WTC11 (cell line): ENCODE results near the gene TOPAZ1. TPM values are rescaled to one million over a fixed set of nuclear protein-coding genes. Genes with fewer than 3 reads are reported as not detected.

Experiments used
- ATAC-seq: fragments of 200-7000 bp; cut with Tn5 transposase; 2 replicates; pipeline ENCODE4 v1.10.0; 2021; ENCODE audit warnings: mild to moderate bottlenecking, moderate library complexity
- CTCF ChIA-PET: fragments of 300-600 bp; sonication (Branson Sonifier 250); formaldehyde crosslinking; loops from one replicate; lab custom pipeline; 2021; ENCODE audit warnings: antibody characterized with exemption; lab: Charles Lee
- POLR2A ChIA-PET: fragments of 350-600 bp; sonication (Branson Sonifier 250); formaldehyde crosslinking; loops from one replicate; lab custom pipeline; 2021; ENCODE audit warnings: antibody characterized with exemption; lab: Charles Lee
- DNase-seq: peaks from one replicate; pipeline ENCODE4 v3.0.0; 2021; ENCODE audit warnings: low spot score
- H3K27ac Mint-ChIP-seq: 2 replicates; pipeline ENCODE4 v1.8.0; 2021; ENCODE audit warnings: mixed read lengths
- H3K27me3 Mint-ChIP-seq: 2 replicates; pipeline ENCODE4 v1.8.0; 2021; ENCODE audit warnings: low read depth, mild to moderate bottlenecking, moderate library complexity, mixed read lengths
- H3K36me3 Mint-ChIP-seq: 2 replicates; pipeline ENCODE4 v1.8.0; 2021; ENCODE audit warnings: mixed read lengths
- H3K4me1 Mint-ChIP-seq: 2 replicates; pipeline ENCODE4 v1.8.0; 2022; ENCODE audit warnings: mixed read lengths
- H3K4me3 Mint-ChIP-seq: 2 replicates; pipeline ENCODE4 v1.8.0; 2021; ENCODE audit warnings: mild to moderate bottlenecking, moderate library complexity, mixed read lengths
- H3K9me3 Mint-ChIP-seq: 2 replicates; pipeline ENCODE4 v1.8.0; 2021; ENCODE audit warnings: mixed read lengths
- AFF4 ChIP-seq: sonication (generic); formaldehyde crosslinking; IDR thresholded peaks from 2 replicates; pipeline ENCODE4 v1.8.1; 2023; ENCODE audit warnings: mild to moderate bottlenecking, missing genetic modification reagents, borderline replicate concordance
- ATF3 ChIP-seq: sonication (generic); formaldehyde crosslinking; conservative IDR thresholded peaks from 2 replicates; pipeline ENCODE4 v1.8.1; 2022; ENCODE audit warnings: mild to moderate bottlenecking, missing genetic modification reagents
- E2F4 ChIP-seq: sonication (generic); formaldehyde crosslinking; IDR thresholded peaks from 2 replicates; pipeline ENCODE4 v1.8.1; 2022; ENCODE audit warnings: low read depth, mild to moderate bottlenecking, moderate library complexity, missing genetic modification reagents, borderline replicate concordance
- FOXP1 ChIP-seq: sonication (generic); formaldehyde crosslinking; IDR thresholded peaks from 2 replicates; pipeline ENCODE4 v1.8.0; 2022; ENCODE audit warnings: missing genetic modification reagents, mild to moderate bottlenecking, moderate library complexity, borderline replicate concordance
- GRHL2 ChIP-seq: fragments of 250-450 bp; sonication (Bioruptor Pico); IDR thresholded peaks from 2 replicates; pipeline ENCODE4 v1.8.0; 2022; ENCODE audit warnings: mild to moderate bottlenecking, moderate library complexity; ENCODE audit not compliant: insufficient replicate concordance, severe bottlenecking
- GTF2I ChIP-seq: fragments of 250-450 bp; sonication (Bioruptor Pico); conservative IDR thresholded peaks from 2 replicates; pipeline ENCODE4 v1.4.0; 2021; ENCODE audit warnings: mild to moderate bottlenecking
- HMGA2 ChIP-seq: fragments of 250-450 bp; sonication (Bioruptor Pico); IDR thresholded peaks from 2 replicates; pipeline ENCODE4 v1.4.0; 2021; ENCODE audit warnings: mild to moderate bottlenecking, moderate library complexity
- IRF1 ChIP-seq: sonication (generic); formaldehyde crosslinking; IDR thresholded peaks from 2 replicates; pipeline ENCODE4 v1.8.0; 2023; ENCODE audit warnings: missing genetic modification reagents
- MAX ChIP-seq: sonication (generic); formaldehyde crosslinking; IDR thresholded peaks from 2 replicates; pipeline ENCODE4 v1.8.0; 2022; ENCODE audit warnings: mild to moderate bottlenecking, missing genetic modification reagents
- MYBL2 ChIP-seq: sonication (generic); formaldehyde crosslinking; IDR thresholded peaks from 2 replicates; pipeline ENCODE4 v1.8.1; 2023; ENCODE audit warnings: mild to moderate bottlenecking, moderate library complexity, missing genetic modification reagents
- NR1H2 ChIP-seq: sonication (generic); formaldehyde crosslinking; IDR thresholded peaks from 2 replicates; pipeline ENCODE4 v1.9.0; 2021; ENCODE audit warnings: mild to moderate bottlenecking, moderate library complexity, missing genetic modification reagents
- NR3C1 ChIP-seq: sonication (generic); formaldehyde crosslinking; conservative IDR thresholded peaks from 2 replicates; pipeline ENCODE4 v1.8.1; 2023; ENCODE audit warnings: low read depth, mild to moderate bottlenecking, missing genetic modification reagents
- PRDM15 ChIP-seq: sonication (generic); formaldehyde crosslinking; IDR thresholded peaks from 2 replicates; pipeline ENCODE4 v1.8.0; 2022; ENCODE audit warnings: missing genetic modification reagents
- USF1 ChIP-seq: sonication (generic); formaldehyde crosslinking; IDR thresholded peaks from 2 replicates; pipeline ENCODE4 v1.8.0; 2022; ENCODE audit warnings: mild to moderate bottlenecking, missing genetic modification reagents
- ZBTB43 ChIP-seq: sonication (generic); formaldehyde crosslinking; IDR thresholded peaks from 2 replicates; pipeline ENCODE4 v1.8.1; 2023; ENCODE audit warnings: mild to moderate bottlenecking, missing genetic modification reagents
- ZNF138 ChIP-seq: sonication (generic); formaldehyde crosslinking; conservative IDR thresholded peaks from 2 replicates; pipeline ENCODE4 v1.8.1; 2022; ENCODE audit warnings: mild to moderate bottlenecking, moderate library complexity, missing genetic modification reagents
- ZNF317 ChIP-seq: sonication (generic); formaldehyde crosslinking; IDR thresholded peaks from 2 replicates; pipeline ENCODE4 v1.8.1; 2023; ENCODE audit warnings: low read depth, mild to moderate bottlenecking, moderate library complexity, missing genetic modification reagents, borderline replicate concordance
- ZNF416 ChIP-seq: fragments of 250-450 bp; sonication (Bioruptor Pico); IDR thresholded peaks from 2 replicates; pipeline ENCODE4 v1.9.0; 2021; ENCODE audit warnings: mild to moderate bottlenecking, inconsistent platforms
- ZNF671 ChIP-seq: fragments of 250-450 bp; sonication (Bioruptor Pico); IDR thresholded peaks from 2 replicates; pipeline ENCODE4 v1.8.0; 2021; ENCODE audit warnings: mild to moderate bottlenecking
- total RNA-seq: library from RNA; stranded (reverse); gene quantifications from 3 replicates; pipeline ENCODE4 v1.2.3, GENCODE V29; 2021

Gene TOPAZ1
- total RNA-seq, 1 experiment from 2014 or later, result not detected

GRCh38 chr3:44326515-44326914, 84.8 kb downstream of the TOPAZ1 start:
- H3K27ac Mint-ChIP-seq, result no peak overlapping the region
- H3K36me3 Mint-ChIP-seq, result no peaks in the 10 kb centered on the region
- H3K9me3 Mint-ChIP-seq, result no peaks in the 10 kb centered on the region
- peaks cover 4% of the 10 kb centered on the region; the same call in 1 of the 2 replicates for H3K27me3 Mint-ChIP-seq
- peaks cover 4% of the 10 kb centered on the region; the same call in 1 of the 2 replicates for H3K4me1 Mint-ChIP-seq
- ChIA-PET CTCF (no interaction called here), POLR2A (no interaction called here)
- no peak for ATAC-seq
- no peak for DNase-seq
- TF ChIP-seq NR1H2 (no peak), ZNF671 (no peak), E2F4 (no peak), ATF3 (CRISPR knock-in tag) (no peak), PRDM15 (CRISPR knock-in tag) (no peak), AFF4 (CRISPR knock-in tag) (no peak), USF1 (CRISPR knock-in tag) (no peak), ZNF138 (CRISPR knock-in tag) (no peak), GTF2I (no peak), HMGA2 (CRISPR knock-in tag) (no peak), FOXP1 (CRISPR knock-in tag) (no peak), GRHL2 (no peak), NR3C1 (CRISPR knock-in tag) (no peak), ZNF317 (no peak), IRF1 (CRISPR knock-in tag) (no peak), ZBTB43 (CRISPR knock-in tag) (no peak), ZNF416 (no peak), MYBL2 (CRISPR knock-in tag) (no peak), MAX (CRISPR knock-in tag) (no peak)
- no peak overlapping the region for H3K4me3 Mint-ChIP-seq
